Central memory CD8-positive, alpha-beta T cell (primary cell): Measurements from ENCODE around the gene RSRC1.

Source experiments
- ATAC-seq: fragments of 150-1000 bp; cut with Tn5 transposase; replicated peaks from 2 replicates; pipeline ENCODE4 v1.10.0; 2022; ENCODE audit warnings: mild to moderate bottlenecking, moderate FRiP score, moderate number of reproducible peaks; ENCODE audit not compliant: poor library complexity, severe bottlenecking; ENCODE audit errors: extremely low read depth
- DNase-seq, 2 donors: peaks; one replicate each; pipeline ENCODE4 v3.0.0; 2021; ENCODE audit warnings: low spot score in 2 of 2
- H3K27ac Mint-ChIP-seq: one replicate; pipeline ENCODE4 v1.8.0; 2022; ENCODE audit warnings: low read depth, mild to moderate bottlenecking, moderate library complexity, mixed read lengths
- H3K27me3 Mint-ChIP-seq: one replicate; pipeline ENCODE4 v1.8.0; 2022; ENCODE audit warnings: mixed read lengths
- H3K36me3 Mint-ChIP-seq: one replicate; pipeline ENCODE4 v1.8.0; 2022; ENCODE audit warnings: mild to moderate bottlenecking, moderate library complexity, mixed read lengths; ENCODE audit not compliant: insufficient read depth
- H3K4me1 Mint-ChIP-seq: one replicate; pipeline ENCODE4 v1.8.0; 2022; ENCODE audit warnings: mixed read lengths
- H3K4me3 Mint-ChIP-seq: one replicate; pipeline ENCODE4 v1.8.0; 2022; ENCODE audit warnings: mild to moderate bottlenecking, moderate library complexity, mixed read lengths
- H3K9me3 Mint-ChIP-seq: one replicate; pipeline ENCODE4 v1.8.0; 2022; ENCODE audit warnings: mixed read lengths

Gene RSRC1

GRCh38 chr3:158165141-158165655 lies 55.3 kb downstream of the RSRC1 start:
- peaks cover 2% of the 10 kb centered on the region for H3K36me3 Mint-ChIP-seq

DNA sequence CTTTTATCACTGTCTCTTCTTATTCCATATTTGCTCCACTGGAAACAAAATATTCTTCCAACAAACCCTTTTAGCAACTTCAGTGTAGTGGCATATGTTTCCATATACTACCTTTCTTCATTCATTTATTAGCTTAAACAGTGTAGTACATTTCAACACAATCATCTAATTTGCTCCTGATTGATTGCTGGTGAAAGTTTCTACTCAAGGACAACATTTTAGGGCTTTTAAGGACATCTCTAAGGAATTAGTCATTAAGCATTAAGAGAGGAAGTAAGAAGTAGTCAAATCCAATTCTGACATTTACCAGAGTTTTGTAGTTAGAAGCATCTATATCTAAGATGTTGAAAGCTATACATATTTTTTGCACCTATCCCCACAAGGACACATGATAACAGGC lies 55.8 kb downstream of the RSRC1 start:
- peaks cover 4% of the 10 kb centered on the region for H3K36me3 Mint-ChIP-seq

More at GRCh38 chr3:158165141-158165655, 55.3 kb downstream of the RSRC1 start:
- peaks cover 31% of the 10 kb centered on the region for H3K4me1 Mint-ChIP-seq
- H3K9me3 Mint-ChIP-seq = no peaks in the 10 kb centered on the region
- no peaks in the 10 kb centered on the region for H3K27me3 Mint-ChIP-seq
- H3K4me3 Mint-ChIP-seq = no peak overlapping the region
- DNase-seq (no peak), ATAC-seq (no peak)
- no peak overlapping the region for H3K27ac Mint-ChIP-seq

DNA sequence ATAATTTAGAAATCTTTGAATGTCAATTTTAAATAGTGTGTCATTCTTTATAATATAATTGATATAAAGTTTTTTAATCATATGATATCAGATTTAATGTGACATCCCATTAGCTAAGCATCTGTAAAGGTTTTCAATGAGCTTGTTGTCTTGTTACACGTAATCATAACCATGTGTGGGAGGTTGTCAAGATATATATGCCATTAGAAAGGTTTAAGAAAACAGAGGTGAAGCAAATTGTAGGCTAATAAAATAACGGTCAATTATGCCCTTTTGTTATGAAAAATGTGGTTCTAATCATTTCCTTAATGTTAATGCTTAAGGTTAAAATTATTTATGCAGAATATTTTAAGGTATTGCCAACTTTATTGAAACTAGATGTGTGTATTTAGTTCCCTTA lies 56.3 kb downstream of the RSRC1 start:
- Mint-ChIP-seq H3K9me3 (no peaks in the 10 kb centered on the region), H3K27me3 (no peaks in the 10 kb centered on the region), H3K27ac (no peak overlapping the region), H3K4me3 (no peak overlapping the region), H3K36me3 (peaks cover 4% of the 10 kb centered on the region), H3K4me1 (peaks cover 22% of the 10 kb centered on the region)
- DNase-seq = no peak
- ATAC-seq = no peak

More for the DNA sequence above, 55.8 kb downstream of the RSRC1 start:
- H3K27ac Mint-ChIP-seq = no peak overlapping the region
- ATAC-seq (no peak), DNase-seq (no peak)
- no peaks in the 10 kb centered on the region for H3K9me3 Mint-ChIP-seq
- H3K4me3 Mint-ChIP-seq = no peak overlapping the region
- H3K4me1 Mint-ChIP-seq = peaks cover 26% of the 10 kb centered on the region
- H3K27me3 Mint-ChIP-seq = no peaks in the 10 kb centered on the region

- peaks cover 4% of the 10 kb centered on the region for H3K36me3 Mint-ChIP-seq
- peak; percentile 36 for ATAC-seq
- DNase-seq = no peak
- H3K27ac Mint-ChIP-seq = no peak overlapping the region
- H3K27me3 Mint-ChIP-seq = no peaks in the 10 kb centered on the region
- H3K4me3 Mint-ChIP-seq = no peak overlapping the region
- H3K4me1 Mint-ChIP-seq = peaks cover 22% of the 10 kb centered on the region
- no peaks in the 10 kb centered on the region for H3K9me3 Mint-ChIP-seq
These were observed 58.1 kb downstream of the RSRC1 start for GRCh38 chr3:158167737-158168557.

- peaks cover 22% of the 10 kb centered on the region for H3K4me1 Mint-ChIP-seq
- peaks cover 4% of the 10 kb centered on the region for H3K36me3 Mint-ChIP-seq
- no peak overlapping the region for H3K27ac Mint-ChIP-seq
- DNase-seq = no peak
- no peaks in the 10 kb centered on the region for H3K27me3 Mint-ChIP-seq
- no peak overlapping the region for H3K4me3 Mint-ChIP-seq
- ATAC-seq = peak; percentile 19
- H3K9me3 Mint-ChIP-seq = no peaks in the 10 kb centered on the region
These were observed 59.2 kb downstream of the RSRC1 start for GRCh38 chr3:158169091-158169491.

DNA sequence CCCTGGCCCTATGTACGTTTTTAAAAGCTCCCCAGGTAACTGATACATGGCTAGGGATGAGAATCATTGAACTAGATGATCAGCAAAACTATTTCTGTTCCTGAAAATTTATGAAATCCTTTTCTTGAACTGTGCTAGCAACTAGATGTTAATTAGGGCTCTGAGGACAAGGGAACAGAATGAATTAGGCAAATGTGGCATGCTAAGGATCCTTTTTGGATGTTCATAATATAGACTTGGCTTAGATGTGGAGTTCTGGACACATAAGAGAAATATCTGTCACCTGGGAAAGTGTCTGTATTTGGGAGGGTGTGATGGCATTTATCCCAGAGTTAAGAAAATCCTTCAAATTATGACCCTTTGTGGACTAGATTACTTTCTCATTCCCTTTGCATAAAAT lies 71.2 kb downstream of the RSRC1 start:
- H3K27ac Mint-ChIP-seq = no peak overlapping the region
- H3K27me3 Mint-ChIP-seq = no peaks in the 10 kb centered on the region
- H3K36me3 Mint-ChIP-seq = no peaks in the 10 kb centered on the region
- no peak overlapping the region for H3K4me3 Mint-ChIP-seq
- H3K9me3 Mint-ChIP-seq = no peaks in the 10 kb centered on the region
- H3K4me1 Mint-ChIP-seq = peaks cover 5% of the 10 kb centered on the region
- ATAC-seq = no peak
- DNase-seq = no peak

- no peak overlapping the region for H3K27ac Mint-ChIP-seq
These were observed 75.8 kb downstream of the RSRC1 start for GRCh38 chr3:158185711-158186110.

GRCh38 chr3:158200955-158201354 lies 91.1 kb downstream of the RSRC1 start:
- peaks cover 17% of the 10 kb centered on the region for H3K4me1 Mint-ChIP-seq
- DNase-seq (no peak), ATAC-seq (no peak)
- peaks cover 33% of the 10 kb centered on the region for H3K9me3 Mint-ChIP-seq
- no peak overlapping the region for H3K27ac Mint-ChIP-seq
- H3K4me3 Mint-ChIP-seq = no peak overlapping the region
- H3K36me3 Mint-ChIP-seq = peaks cover 10% of the 10 kb centered on the region
- no peaks in the 10 kb centered on the region for H3K27me3 Mint-ChIP-seq

More at GRCh38 chr3:158185711-158186110, 75.8 kb downstream of the RSRC1 start:
- no peaks in the 10 kb centered on the region for H3K36me3 Mint-ChIP-seq
- ATAC-seq (no peak), DNase-seq (no peak)
- no peaks in the 10 kb centered on the region for H3K9me3 Mint-ChIP-seq
- H3K4me1 Mint-ChIP-seq = peaks cover 9% of the 10 kb centered on the region
- H3K27me3 Mint-ChIP-seq = no peaks in the 10 kb centered on the region
- H3K4me3 Mint-ChIP-seq = no peak overlapping the region

- peaks cover 16% of the 10 kb centered on the region for H3K4me1 Mint-ChIP-seq
- H3K27me3 Mint-ChIP-seq = no peaks in the 10 kb centered on the region
- H3K27ac Mint-ChIP-seq = no peak overlapping the region
- H3K9me3 Mint-ChIP-seq = peaks cover 13% of the 10 kb centered on the region
- peaks cover 7% of the 10 kb centered on the region for H3K36me3 Mint-ChIP-seq
- ATAC-seq (no peak), DNase-seq (no peak)
- no peak overlapping the region for H3K4me3 Mint-ChIP-seq
These were observed 95.4 kb downstream of the RSRC1 start for GRCh38 chr3:158205324-158205723.

GRCh38 chr3:158205994-158206393 lies 96.1 kb downstream of the RSRC1 start:
- H3K36me3 Mint-ChIP-seq = peaks cover 10% of the 10 kb centered on the region
- H3K9me3 Mint-ChIP-seq = peaks cover 7% of the 10 kb centered on the region

DNA sequence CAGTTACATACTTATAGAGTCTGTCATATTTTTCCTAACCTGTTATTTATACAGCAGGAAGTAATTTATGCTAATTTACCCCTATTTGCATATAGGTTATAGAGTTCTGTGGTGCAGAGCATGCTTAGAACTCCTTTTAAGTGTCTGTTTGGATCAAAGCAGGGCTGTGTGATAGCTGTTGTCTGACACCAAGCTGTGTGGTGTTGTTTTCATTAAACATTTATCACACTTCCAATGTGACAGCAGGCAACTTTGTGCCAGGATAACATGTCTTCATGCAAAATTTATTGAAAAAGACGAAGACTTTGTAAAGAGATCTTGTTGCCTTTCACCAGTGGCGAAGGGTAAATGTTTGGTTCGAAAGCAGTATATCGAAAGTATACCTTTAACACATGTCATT lies 100.2 kb downstream of the RSRC1 start:
- no peaks in the 10 kb centered on the region for H3K27me3 Mint-ChIP-seq
- H3K36me3 Mint-ChIP-seq = peaks cover 6% of the 10 kb centered on the region
- ATAC-seq = no peak
- peaks cover 20% of the 10 kb centered on the region for H3K4me1 Mint-ChIP-seq
- no peaks in the 10 kb centered on the region for H3K9me3 Mint-ChIP-seq
- DNase-seq = no peak
- no peak overlapping the region for H3K27ac Mint-ChIP-seq
- H3K4me3 Mint-ChIP-seq = no peak overlapping the region

More at GRCh38 chr3:158205994-158206393, 96.1 kb downstream of the RSRC1 start:
- DNase-seq (no peak), ATAC-seq (no peak)
- peak overlapping the region; percentile 14 for H3K27ac Mint-ChIP-seq
- H3K4me1 Mint-ChIP-seq = peaks cover 16% of the 10 kb centered on the region
- no peaks in the 10 kb centered on the region for H3K27me3 Mint-ChIP-seq
- no peak overlapping the region for H3K4me3 Mint-ChIP-seq

- H3K9me3 Mint-ChIP-seq = no peaks in the 10 kb centered on the region
- ATAC-seq = no peak
- H3K36me3 Mint-ChIP-seq = peaks cover 3% of the 10 kb centered on the region
- no peak overlapping the region for H3K27ac Mint-ChIP-seq
- DNase-seq = no peak
- H3K4me3 Mint-ChIP-seq = no peak overlapping the region
- no peaks in the 10 kb centered on the region for H3K27me3 Mint-ChIP-seq
- peaks cover 9% of the 10 kb centered on the region for H3K4me1 Mint-ChIP-seq
These were observed 103.6 kb downstream of the RSRC1 start for GRCh38 chr3:158213461-158213860.

DNA sequence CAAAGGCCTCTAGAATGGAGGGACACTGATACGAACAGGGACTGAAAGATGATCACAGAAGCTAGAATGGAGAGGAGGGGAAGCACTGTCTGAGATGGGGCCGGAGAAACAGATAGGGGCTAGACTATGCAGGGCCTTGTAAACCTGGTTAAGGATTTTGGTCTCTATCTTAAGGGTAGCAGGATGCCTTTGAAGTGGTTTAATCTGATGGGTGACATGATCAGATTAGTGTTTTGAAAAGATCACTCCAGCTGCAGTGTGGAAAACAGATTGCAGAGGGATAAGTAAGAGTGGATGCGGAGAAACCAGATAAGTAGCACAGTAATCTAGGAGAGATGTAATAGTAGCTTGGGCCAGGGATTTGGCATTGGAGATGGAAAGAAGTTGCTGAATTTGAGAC lies 108.1 kb downstream of the RSRC1 start:
- no peak for DNase-seq
- no peak for ATAC-seq
- Mint-ChIP-seq H3K36me3 (no peaks in the 10 kb centered on the region), H3K9me3 (no peaks in the 10 kb centered on the region), H3K4me3 (no peak overlapping the region), H3K4me1 (peaks cover 15% of the 10 kb centered on the region), H3K27ac (no peak overlapping the region), H3K27me3 (no peaks in the 10 kb centered on the region)
